T-helper 17 cell (primary cell): ENCODE measurements around the gene EEA1. TPM values are rescaled to one million over a fixed set of nuclear protein-coding genes. Genes with fewer than 3 reads are reported as not detected.

Experiments used
- ATAC-seq: fragments of 150-1000 bp; cut with Tn5 transposase; 2 replicates; pipeline ENCODE4 v1.10.0; 2021; ENCODE audit warnings: mild to moderate bottlenecking, moderate library complexity
- DNase-seq, 3 donors: peaks; one replicate each; pipeline versions ENCODE4 v3.0.0 to v3.0.0-alpha.2; 2020 to 2021
- H3K9me3 ChIP-seq: one replicate; pipeline ENCODE4 v1.7.0; 2013; ENCODE audit warnings: low read length, mild to moderate bottlenecking; ENCODE audit not compliant: control insufficient read depth, poor library complexity, severe bottlenecking
- H3K27ac Mint-ChIP-seq: one replicate; pipeline ENCODE4 v1.8.0; 2022; ENCODE audit warnings: mild to moderate bottlenecking, moderate library complexity, mixed read lengths
- H3K27me3 Mint-ChIP-seq: one replicate; pipeline ENCODE4 v1.8.0; 2022; ENCODE audit warnings: mixed read lengths
- H3K36me3 Mint-ChIP-seq: one replicate; pipeline ENCODE4 v1.8.0; 2022; ENCODE audit warnings: low read depth, mixed read lengths
- H3K4me1 Mint-ChIP-seq: one replicate; pipeline ENCODE4 v1.8.0; 2022; ENCODE audit warnings: mild to moderate bottlenecking, mixed read lengths
- H3K4me3 Mint-ChIP-seq: one replicate; pipeline ENCODE4 v1.8.0; 2022; ENCODE audit warnings: mild to moderate bottlenecking, moderate library complexity, mixed read lengths
- total RNA-seq, 4 donors: library from RNA in 2 of 4; stranded (reverse) in 2 of 4; gene quantifications; one replicate each; pipeline ENCODE4 v1.2.3 and lab custom pipeline; 2022 to 2026

Gene EEA1
- total RNA-seq, 2 donors from 2014 or later, result 13.2 to 16.1 TPM

GRCh38 chr12:92721656-92722055 lies 207.4 kb downstream of the EEA1 start:
- H3K27me3 Mint-ChIP-seq, result peaks cover 16% of the 10 kb centered on the region
- H3K9me3 ChIP-seq, result no peaks in the 10 kb centered on the region
- ATAC-seq (no peak), DNase-seq (no peak)
- no peaks in the 10 kb centered on the region for H3K4me1 Mint-ChIP-seq
- H3K27ac Mint-ChIP-seq, result no peak overlapping the region
- H3K4me3 Mint-ChIP-seq, result no peak overlapping the region
- H3K36me3 Mint-ChIP-seq, result no peaks in the 10 kb centered on the region

- no peaks in the 10 kb centered on the region for H3K4me1 Mint-ChIP-seq
- no peaks in the 10 kb centered on the region for H3K36me3 Mint-ChIP-seq
- no peaks in the 10 kb centered on the region for H3K9me3 ChIP-seq
- H3K27me3 Mint-ChIP-seq, result peaks cover 16% of the 10 kb centered on the region
- ATAC-seq (no peak), DNase-seq (no peak)
- no peak overlapping the region for H3K4me3 Mint-ChIP-seq
- no peak overlapping the region for H3K27ac Mint-ChIP-seq
Observed at GRCh38 chr12:92721130-92721529, 208.0 kb downstream of the EEA1 start.

Other genes starting within 250 kb of the EEA1 start
- gene PLEKHG7, start 226.3 kb downstream of the EEA1 start, total RNA-seq, result under 1 TPM in 1 of 2 donors, not detected in 1; 0.60 TPM